Measurements from ENCODE around the gene ZSCAN21. TPM values are rescaled to one million over a fixed set of nuclear protein-coding genes. Genes with fewer than 3 reads are reported as not detected.

Gene ZSCAN21
- total RNA-seq, 1 experiment from 2014 or later = 24.3 TPM

GRCh38 chr7:100074841-100075240 lies 25.3 kb downstream of the ZSCAN21 start:
- H3K4me2 ChIP-seq (ENCODE audit: insufficient read depth, insufficient read length, low read length) = no peak overlapping the region
- Mint-ChIP-seq H3K27ac (no peak overlapping the region), H3K36me3 (ENCODE audit: insufficient read depth in 1 of 3, low read depth in 3 of 3) (peaks cover 97 to 99% (median 97%) of the 10 kb centered on the region in 3 experiments), H3K9me3 (peaks cover 72 to 89% of the 10 kb centered on the region in 2 experiments), H3K4me1 (peaks cover under 1 to 4% of the 10 kb centered on the region in 2 experiments; a peak in 1 of 4 replicates), H3K4me3 (no peak overlapping the region), H3K27me3 (ENCODE audit: low read depth) (peaks cover 5% of the 10 kb centered on the region; the same call in 1 of the 2 replicates)
- H3K9me3 ChIP-seq (ENCODE audit: control insufficient read depth, low read depth, low read length) = peaks cover 57% of the 10 kb centered on the region
- no peak overlapping the region for H4K91ac ChIP-seq (ENCODE audit: insufficient read length, low read depth, low read length)
- no peaks in the 10 kb centered on the region for H3K4me1 ChIP-seq (ENCODE audit: insufficient read depth, low read length)
- no peaks in the 10 kb centered on the region for H4K20me1 ChIP-seq (ENCODE audit: control insufficient read depth, insufficient read depth, insufficient read length)
- H3K23me2 ChIP-seq (ENCODE audit: insufficient read length, low read depth, low read length, poor library complexity, severe bottlenecking) = no peaks in the 10 kb centered on the region
- no peaks in the 10 kb centered on the region for H3K79me1 ChIP-seq (ENCODE audit: insufficient read depth, low read depth, low read length, poor library complexity, severe bottlenecking)
- no peak for TF ChIP-seq CTCF (conservative IDR thresholded peaks at IDR 0.05)
- H3K4ac ChIP-seq (ENCODE audit: low read depth, low read length) = no peak overlapping the region
- H4K8ac ChIP-seq (replicated peaks; ENCODE audit: insufficient read length, low read depth, low read length) = no peak overlapping the region
- H2AFZ ChIP-seq (ENCODE audit: low read length) = no peak overlapping the region
- peaks cover 17% of the 10 kb centered on the region for H3K79me2 ChIP-seq (ENCODE audit: insufficient read depth, low read length)
- no peak overlapping the region for H3K23ac ChIP-seq (ENCODE audit: insufficient read length, low read depth, low read length)
- no peak overlapping the region for H2AK5ac ChIP-seq (ENCODE audit: insufficient read length, low read length)
- H2BK20ac ChIP-seq (ENCODE audit: low read depth, low read length, poor library complexity, severe bottlenecking) = no peak overlapping the region
- no peak overlapping the region for H4K5ac ChIP-seq (ENCODE audit: insufficient read length, low read depth, low read length)
- H3K27me3 ChIP-seq (ENCODE audit: insufficient read depth, low read length) = no peaks in the 10 kb centered on the region
- no peak overlapping the region for H3K14ac ChIP-seq (ENCODE audit: insufficient read depth, low read length)
- H3K27ac ChIP-seq (ENCODE audit: insufficient read length, low read depth, low read length) = no peak overlapping the region
- no peak overlapping the region for H3T11ph ChIP-seq (ENCODE audit: low read length)
- no peak overlapping the region for H3K56ac ChIP-seq (ENCODE audit: insufficient read length, low read depth, low read length)
- H2BK12ac ChIP-seq (ENCODE audit: insufficient read length, low read depth, low read length) = no peak overlapping the region
- no CpG with 5 or more reads among the region's 7 CpGs for WGBS (ENCODE audit: extremely low coverage, insufficient read length, low lambda C conversion rate)
- H3K9ac ChIP-seq (ENCODE audit: extremely low read depth, insufficient read length, low read length) = no peak overlapping the region
- no peak for DNase-seq
- H2BK5ac ChIP-seq (ENCODE audit: insufficient read length, low read length) = no peak overlapping the region
- no peak overlapping the region for H2BK15ac ChIP-seq (ENCODE audit: low read depth, low read length)
- H2BK120ac ChIP-seq (ENCODE audit: low read depth, low read length, poor library complexity, severe bottlenecking) = no peak overlapping the region
- H3K18ac ChIP-seq (ENCODE audit: insufficient read length, low read depth, low read length) = no peak overlapping the region
